ENCODE results near the gene IPO9.
A peak's percentile ranks its signal among the peaks of the same experiment; 100 is the strongest.

Gene IPO9

GRCh38 chr1:201783058-201783457 lies 45.9 kb upstream of the IPO9 start:
- Histone ChIP-seq H3K36me3 (peaks cover 32 to 51% (median 34%) of the 10 kb centered on the region in 3 donors), H3K4me1 (peaks cover 0 to 64% (median 32%) of the 10 kb centered on the region in 4 donors), H3K9me3 (no peaks in the 10 kb centered on the region), H3K27me3 (no peaks in the 10 kb centered on the region), H3K27ac (peak overlapping the region; percentile 24 to 71), H3K4me3 (no peak overlapping the region)
- intact Hi-C loops (cut with DNase I; ENCODE audit: low total_unique reads): no loop called here
- DNase-seq: no peak
- TF ChIP-seq, protein P1, sequence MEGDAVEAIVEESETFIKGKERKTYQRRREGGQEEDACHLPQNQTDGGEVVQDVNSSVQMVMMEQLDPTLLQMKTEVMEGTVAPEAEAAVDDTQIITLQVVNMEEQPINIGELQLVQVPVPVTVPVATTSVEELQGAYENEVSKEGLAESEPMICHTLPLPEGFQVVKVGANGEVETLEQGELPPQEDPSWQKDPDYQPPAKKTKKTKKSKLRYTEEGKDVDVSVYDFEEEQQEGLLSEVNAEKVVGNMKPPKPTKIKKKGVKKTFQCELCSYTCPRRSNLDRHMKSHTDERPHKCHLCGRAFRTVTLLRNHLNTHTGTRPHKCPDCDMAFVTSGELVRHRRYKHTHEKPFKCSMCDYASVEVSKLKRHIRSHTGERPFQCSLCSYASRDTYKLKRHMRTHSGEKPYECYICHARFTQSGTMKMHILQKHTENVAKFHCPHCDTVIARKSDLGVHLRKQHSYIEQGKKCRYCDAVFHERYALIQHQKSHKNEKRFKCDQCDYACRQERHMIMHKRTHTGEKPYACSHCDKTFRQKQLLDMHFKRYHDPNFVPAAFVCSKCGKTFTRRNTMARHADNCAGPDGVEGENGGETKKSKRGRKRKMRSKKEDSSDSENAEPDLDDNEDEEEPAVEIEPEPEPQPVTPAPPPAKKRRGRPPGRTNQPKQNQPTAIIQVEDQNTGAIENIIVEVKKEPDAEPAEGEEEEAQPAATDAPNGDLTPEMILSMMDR (IDR thresholded peaks at IDR 0.05): no peak

- no peaks in the 10 kb centered on the region for H3K27me3 ChIP-seq
- TF ChIP-seq, protein P1 (IDR thresholded peaks at IDR 0.05): no peak
- peak overlapping the region; percentile 24 to 71 for H3K27ac ChIP-seq
- H3K9me3 ChIP-seq: no peaks in the 10 kb centered on the region
- peaks cover 34 to 56% (median 38%) of the 10 kb centered on the region in 3 donors for H3K36me3 ChIP-seq
- H3K4me3 ChIP-seq: no peak overlapping the region
- DNase-seq: no peak
- H3K4me1 ChIP-seq: peaks cover 0 to 63% (median 30%) of the 10 kb centered on the region in 4 donors
- intact Hi-C loops (cut with DNase I; ENCODE audit: low total_unique reads): no loop called here
These were observed 45.4 kb upstream of the IPO9 start for GRCh38 chr1:201783572-201783971.

DNA sequence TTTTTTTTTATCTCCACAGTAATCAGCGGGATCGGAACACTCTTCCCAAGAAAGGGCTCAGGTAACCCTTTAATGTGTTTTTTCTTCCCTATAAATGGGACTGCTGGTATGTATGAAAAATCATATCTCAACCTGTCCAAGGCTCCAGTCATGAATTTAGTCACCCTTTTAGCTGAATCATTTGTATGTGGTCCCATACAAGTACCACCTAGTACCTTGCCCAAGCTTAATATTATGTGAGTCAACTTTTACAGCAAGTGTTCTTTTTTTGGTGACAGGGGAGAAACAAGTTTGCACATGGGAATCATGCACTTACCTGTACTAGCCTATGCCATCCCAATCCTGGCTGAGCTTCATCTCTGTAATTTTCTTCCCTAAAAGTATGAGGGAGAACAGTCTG lies 43.7 kb upstream of the IPO9 start:
- no peaks in the 10 kb centered on the region for H3K27me3 ChIP-seq
- H3K9me3 ChIP-seq: no peaks in the 10 kb centered on the region
- H3K4me1 ChIP-seq: peaks cover 0 to 62% (median 32%) of the 10 kb centered on the region in 4 donors
- peaks cover 37 to 60% (median 48%) of the 10 kb centered on the region in 3 donors for H3K36me3 ChIP-seq
- TF ChIP-seq, protein P1 (IDR thresholded peaks at IDR 0.05): no peak
- no peak overlapping the region for H3K4me3 ChIP-seq
- no peak for DNase-seq
- peak overlapping the region in 1 of 2 donors; percentile 66 for H3K27ac ChIP-seq
- intact Hi-C loops (cut with DNase I; ENCODE audit: low total_unique reads): no loop called here

- DNase-seq: peak; percentile 78 to 88
- Histone ChIP-seq H3K4me1 (peaks cover 0 to 64% (median 41%) of the 10 kb centered on the region in 4 donors), H3K9me3 (no peaks in the 10 kb centered on the region), H3K27me3 (no peaks in the 10 kb centered on the region), H3K4me3 (no peak overlapping the region), H3K27ac (peak overlapping the region; percentile 66), H3K36me3 (peaks cover 28 to 50% (median 35%) of the 10 kb centered on the region in 3 donors)
- intact Hi-C loops (cut with DNase I; ENCODE audit: low total_unique reads): no loop called here
- TF ChIP-seq, protein P1 (IDR thresholded peaks at IDR 0.05): no peak
These were observed 42.1 kb upstream of the IPO9 start for GRCh38 chr1:201786824-201787223.

- H3K9me3 ChIP-seq: no peaks in the 10 kb centered on the region
- peaks cover 16 to 36% (median 20%) of the 10 kb centered on the region in 3 donors for H3K36me3 ChIP-seq
These were observed 40.7 kb upstream of the IPO9 start for GRCh38 chr1:201788296-201788695.

More at GRCh38 chr1:201788296-201788695, 40.7 kb upstream of the IPO9 start:
- no peak for DNase-seq
- no peaks in the 10 kb centered on the region for H3K27me3 ChIP-seq
- intact Hi-C loops (cut with DNase I; ENCODE audit: low total_unique reads): no loop called here
- peaks cover 0 to 76% (median 50%) of the 10 kb centered on the region in 4 donors for H3K4me1 ChIP-seq
- no peak overlapping the region for H3K4me3 ChIP-seq
- peak overlapping the region; percentile 66 for H3K27ac ChIP-seq
- TF ChIP-seq, protein P1 (IDR thresholded peaks at IDR 0.05): no peak

All from tibial artery (tissue), 4 donors.